T-helper 9 cell (primary cell): ENCODE results near the gene RCAN2.

Source experiments
- DNase-seq: peaks from one replicate; pipeline ENCODE4 v3.0.0-alpha.2; 2020

Gene RCAN2

DNA sequence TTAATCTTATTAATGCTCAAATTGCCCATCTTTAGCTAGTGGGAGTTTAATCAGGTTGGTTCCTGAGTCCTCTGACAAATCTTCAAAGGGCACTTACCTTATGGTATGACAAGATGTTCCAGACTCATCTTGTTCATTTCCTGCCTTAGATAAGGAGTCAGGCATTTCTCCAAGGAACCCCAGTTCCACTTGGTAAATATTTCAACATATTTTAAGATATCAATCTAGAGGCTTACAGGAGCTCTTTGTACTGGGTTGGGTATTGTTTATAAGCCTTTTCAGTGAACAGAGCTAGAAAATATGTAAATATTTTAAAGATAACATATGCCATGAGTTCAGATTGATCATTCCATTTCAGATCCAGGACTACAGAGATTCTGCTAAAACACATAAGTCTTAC is 159.8 kb downstream of the RCAN2 start:
- no peak for DNase-seq

- DNase-seq: no peak
These were observed 161.7 kb downstream of the RCAN2 start for GRCh38 chr6:46329568-46329967.

DNA sequence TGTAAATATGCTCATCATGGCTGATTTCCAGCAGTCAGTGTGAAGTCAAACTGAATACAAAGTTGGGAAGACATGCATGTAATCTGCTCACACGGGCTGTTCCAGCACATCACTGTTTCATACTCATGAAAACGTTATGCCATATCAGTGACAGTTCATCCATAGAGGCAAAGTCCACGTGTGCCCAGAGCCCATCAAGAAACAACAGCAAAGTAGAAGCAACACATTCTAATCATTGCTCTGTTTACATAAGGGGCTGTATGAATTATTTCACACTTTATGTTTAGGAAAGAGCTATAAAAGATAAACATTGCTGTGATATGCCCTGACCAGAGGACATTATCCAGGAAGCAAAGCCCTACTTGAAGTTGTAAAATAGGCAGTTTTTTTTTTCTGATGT is 163.5 kb downstream of the RCAN2 start:
- no peak for DNase-seq

DNA sequence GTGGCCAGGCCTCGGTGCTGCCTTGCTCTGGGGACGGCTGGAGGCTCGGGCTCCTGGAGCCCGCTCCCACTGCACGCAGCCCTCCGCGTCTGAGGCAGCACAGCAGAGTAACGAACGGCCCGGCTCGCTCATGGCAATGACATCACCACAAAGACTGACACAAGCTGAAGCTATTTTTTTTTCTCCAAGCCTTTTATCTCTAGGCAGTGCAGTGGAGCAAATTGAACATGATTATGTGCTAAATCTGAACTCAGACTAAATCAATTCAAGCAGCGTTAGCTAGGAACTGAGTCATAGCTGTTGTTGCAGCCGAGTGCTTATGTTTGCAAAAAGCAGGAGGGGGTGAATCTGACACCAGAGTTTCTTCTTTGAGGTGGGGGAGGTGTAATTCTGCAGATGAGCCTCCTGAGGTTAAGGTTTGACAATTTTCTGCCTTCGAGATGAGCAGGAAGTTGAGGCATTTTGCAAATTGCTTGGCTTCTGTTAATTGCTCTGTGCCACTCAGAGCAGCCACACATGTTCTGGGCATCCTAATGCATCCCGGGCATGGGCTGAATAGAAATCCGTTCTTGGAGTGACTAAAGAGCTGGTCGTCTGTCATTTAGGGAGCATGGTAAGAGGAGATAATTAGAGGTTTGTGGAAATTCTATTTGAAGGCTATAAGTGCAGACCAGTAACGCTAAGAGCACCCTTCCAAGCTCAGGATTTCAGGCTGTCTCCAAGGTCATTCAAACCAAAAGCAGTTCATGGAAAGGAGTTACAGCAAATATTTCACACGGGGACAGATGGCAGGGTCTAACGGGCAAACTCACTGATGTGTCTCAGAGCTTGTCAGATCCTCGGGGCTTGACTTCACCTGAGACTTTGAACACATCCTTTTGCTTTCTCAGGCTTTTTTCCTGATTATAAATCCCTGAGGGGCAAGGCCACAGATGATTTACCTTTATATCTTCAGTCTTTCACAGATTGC is 165.4 kb downstream of the RCAN2 start:
- DNase-seq: no peak

- no peak for DNase-seq
These were observed 166.5 kb downstream of the RCAN2 start for GRCh38 chr6:46324706-46325105.

GRCh38 chr6:46323966-46324622 is 167.2 kb downstream of the RCAN2 start:
- no peak for DNase-seq

DNA sequence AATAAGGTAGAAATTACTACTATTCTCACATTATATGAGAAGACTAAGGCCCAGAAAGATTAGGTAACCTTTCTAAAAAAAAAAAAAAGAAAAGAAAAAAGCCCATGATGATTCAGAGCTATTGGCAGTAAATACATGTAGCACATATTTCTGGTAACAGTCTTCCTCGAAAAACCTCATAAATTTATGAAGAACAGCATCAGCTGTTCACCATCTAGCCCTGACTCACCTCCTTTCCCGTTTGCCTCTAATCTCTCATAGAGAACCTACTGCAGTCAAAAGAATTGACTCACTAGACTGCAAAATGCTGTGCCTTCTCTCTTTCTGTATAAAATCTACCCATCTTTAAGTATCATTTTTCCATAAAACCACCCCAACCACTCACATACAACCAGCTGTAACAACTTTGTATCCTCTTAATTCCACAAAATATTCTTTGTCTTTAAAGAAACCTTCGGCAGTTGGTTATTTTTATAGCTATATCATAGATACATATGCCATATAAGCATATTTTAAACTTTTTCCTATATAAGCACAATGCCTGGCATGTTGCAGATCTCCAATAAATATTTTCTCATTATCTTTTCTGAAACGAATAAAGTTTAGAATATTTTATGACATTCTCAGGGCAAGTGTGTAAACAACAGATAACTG is 167.8 kb downstream of the RCAN2 start:
- no peak for DNase-seq

DNA sequence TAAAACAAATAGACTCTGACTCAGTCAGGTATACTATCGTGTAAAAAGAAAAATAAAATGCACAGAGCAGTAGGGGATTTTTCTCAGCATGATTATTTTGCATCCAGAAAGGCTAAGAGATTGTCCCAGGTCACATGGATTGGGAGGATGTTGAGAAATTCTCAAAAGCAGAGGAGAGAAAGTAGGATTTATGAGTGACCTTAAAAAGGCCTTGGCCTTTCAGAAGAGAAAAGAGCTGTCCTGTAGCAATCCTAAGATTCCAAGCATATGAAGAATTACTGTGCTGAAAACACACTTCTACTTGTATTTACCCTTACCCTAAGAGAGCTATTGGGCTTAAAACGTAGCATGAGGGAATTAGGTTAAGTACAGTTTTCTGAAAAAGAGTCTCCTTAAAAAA is 170.7 kb downstream of the RCAN2 start:
- no peak for DNase-seq

- DNase-seq: no peak
These were observed 175.7 kb downstream of the RCAN2 start for GRCh38 chr6:46315589-46315988.

DNA sequence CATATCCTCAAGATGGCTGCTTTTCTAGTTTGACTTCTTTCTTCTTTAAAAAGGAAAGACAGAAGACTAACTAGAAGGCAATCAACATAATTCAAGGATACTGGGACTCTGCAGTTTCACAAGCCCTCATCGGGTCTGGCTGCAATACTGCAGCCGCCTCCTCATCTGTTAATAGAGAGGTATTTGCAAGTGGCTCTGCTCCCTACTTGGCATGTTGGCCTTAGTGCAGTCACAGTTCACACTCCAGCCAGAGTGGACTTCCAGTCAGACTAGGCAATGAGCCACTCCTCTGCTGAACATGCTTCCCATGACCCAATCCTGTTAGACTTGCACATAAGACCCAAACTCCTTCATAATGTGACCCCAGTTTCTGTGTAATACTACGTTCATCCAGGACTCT is 178.6 kb downstream of the RCAN2 start:
- no peak for DNase-seq

DNA sequence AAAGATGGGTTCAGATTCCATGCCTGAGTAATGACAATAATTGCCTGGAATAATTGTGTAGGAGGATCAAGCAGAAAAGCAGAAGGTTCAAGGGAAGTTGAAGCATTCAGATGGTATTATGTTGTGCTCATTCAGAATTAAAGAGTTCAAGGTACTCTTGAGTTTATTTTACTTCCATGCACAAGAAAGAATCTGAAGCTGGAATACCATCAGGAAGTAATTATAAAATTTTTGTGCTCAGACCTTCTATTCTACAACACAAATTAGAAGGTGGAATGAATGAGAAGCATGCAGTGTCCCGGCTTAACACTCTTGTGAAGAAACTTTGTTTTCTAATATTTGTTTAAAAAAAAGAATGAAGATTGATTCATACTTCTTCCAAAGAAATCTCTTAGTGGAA is 181.1 kb downstream of the RCAN2 start:
- DNase-seq: no peak

GRCh38 chr6:46306431-46306830 is 184.8 kb downstream of the RCAN2 start:
- DNase-seq: no peak

- no peak for DNase-seq
These were observed 185.4 kb downstream of the RCAN2 start for GRCh38 chr6:46305833-46306232.

- no peak for DNase-seq
These were observed 186.0 kb downstream of the RCAN2 start for GRCh38 chr6:46305236-46305635.

DNA sequence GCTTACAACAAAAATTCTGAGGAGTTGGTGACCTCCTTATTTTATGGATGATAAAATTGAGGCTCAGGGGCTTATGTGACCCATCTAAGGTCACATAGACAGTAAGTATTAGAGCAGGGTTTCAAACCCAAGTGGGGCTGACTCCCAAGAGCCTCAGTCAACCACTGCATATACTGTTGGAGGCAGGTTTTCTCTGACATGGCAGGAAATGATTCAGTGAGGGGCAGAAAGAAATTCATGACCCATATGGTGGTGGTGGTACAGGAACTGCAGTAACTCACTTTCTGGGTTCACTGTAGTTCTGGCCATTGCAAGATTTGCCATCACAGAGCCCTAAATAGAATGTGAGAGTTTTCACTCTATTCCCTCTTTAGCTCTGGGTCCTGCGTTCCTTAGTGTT is 188.4 kb downstream of the RCAN2 start:
- no peak for DNase-seq

DNA sequence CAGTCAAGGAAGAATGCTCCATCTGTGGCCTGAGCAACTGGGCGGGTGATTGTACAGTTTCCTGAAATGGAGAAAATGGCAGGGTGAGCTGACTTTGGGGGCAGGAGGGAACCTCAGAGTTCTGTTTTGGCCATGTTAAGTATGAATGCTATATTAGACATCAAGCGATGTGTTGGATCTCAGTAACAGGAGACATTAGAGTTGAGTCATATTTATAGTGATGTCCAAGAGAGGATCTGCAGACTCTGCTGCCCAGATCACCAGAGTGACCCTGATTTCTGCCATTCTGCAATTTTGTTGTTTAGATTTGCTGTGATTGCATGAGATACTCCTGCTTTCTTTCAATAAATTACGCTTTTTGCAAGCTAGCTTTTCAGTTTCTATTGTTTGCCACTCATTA is 189.1 kb downstream of the RCAN2 start:
- no peak for DNase-seq

DNA sequence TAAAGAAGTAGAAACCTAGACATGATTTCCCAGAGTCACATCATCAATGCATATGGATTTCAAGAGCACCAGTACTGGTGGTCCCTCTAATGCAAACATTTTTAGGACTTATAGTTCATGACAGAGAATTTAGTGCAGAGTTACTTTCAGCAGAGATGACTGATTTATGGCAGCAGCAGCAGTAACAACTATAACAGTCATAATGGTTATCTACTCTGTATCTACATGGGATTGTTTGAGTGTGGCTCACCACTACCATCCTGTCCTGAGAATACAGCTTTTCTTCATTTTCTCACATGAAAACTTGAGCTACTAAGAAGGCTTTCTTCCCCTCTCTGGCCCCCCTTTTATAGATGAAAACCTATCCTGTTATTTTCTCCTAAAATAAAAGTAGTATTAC is 192.0 kb downstream of the RCAN2 start:
- DNase-seq: no peak

- no peak for DNase-seq
These were observed 194.7 kb downstream of the RCAN2 start for GRCh38 chr6:46296586-46296985.

DNA sequence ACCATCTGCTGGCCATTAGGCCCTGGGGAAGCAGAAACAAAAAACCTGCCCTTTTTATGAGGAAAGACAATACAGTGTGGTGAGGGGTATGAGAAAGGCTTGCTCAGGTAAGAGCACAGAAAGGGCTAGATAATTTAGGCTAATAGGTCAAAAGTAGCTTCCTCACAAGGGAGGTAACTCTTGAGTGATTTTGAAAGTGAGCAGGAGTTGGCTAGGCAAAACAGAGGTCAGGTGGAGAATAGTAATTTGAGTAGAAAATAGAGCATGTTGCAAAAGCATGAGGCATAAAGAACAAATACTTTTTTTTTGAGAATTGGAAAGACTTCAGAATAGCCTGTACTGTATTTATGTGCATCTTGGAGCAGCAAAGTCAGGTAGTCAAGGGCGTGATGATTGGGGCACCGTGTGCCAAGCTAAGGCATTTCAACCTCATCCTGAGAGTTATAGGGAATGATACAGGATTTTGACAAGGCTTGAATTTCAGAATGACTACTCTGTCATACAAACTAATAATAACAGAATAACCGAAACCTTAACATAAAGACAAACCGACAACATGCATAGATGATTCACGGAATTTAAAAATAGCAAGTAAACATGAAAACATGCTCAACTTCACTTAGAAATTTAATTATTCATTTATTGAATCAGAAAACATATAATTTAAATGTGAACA is 197.5 kb downstream of the RCAN2 start:
- no peak for DNase-seq

GRCh38 chr6:46291880-46292279 is 199.4 kb downstream of the RCAN2 start:
- no peak for DNase-seq

- no peak for DNase-seq
These were observed 200.0 kb downstream of the RCAN2 start for GRCh38 chr6:46291275-46291633.

DNA sequence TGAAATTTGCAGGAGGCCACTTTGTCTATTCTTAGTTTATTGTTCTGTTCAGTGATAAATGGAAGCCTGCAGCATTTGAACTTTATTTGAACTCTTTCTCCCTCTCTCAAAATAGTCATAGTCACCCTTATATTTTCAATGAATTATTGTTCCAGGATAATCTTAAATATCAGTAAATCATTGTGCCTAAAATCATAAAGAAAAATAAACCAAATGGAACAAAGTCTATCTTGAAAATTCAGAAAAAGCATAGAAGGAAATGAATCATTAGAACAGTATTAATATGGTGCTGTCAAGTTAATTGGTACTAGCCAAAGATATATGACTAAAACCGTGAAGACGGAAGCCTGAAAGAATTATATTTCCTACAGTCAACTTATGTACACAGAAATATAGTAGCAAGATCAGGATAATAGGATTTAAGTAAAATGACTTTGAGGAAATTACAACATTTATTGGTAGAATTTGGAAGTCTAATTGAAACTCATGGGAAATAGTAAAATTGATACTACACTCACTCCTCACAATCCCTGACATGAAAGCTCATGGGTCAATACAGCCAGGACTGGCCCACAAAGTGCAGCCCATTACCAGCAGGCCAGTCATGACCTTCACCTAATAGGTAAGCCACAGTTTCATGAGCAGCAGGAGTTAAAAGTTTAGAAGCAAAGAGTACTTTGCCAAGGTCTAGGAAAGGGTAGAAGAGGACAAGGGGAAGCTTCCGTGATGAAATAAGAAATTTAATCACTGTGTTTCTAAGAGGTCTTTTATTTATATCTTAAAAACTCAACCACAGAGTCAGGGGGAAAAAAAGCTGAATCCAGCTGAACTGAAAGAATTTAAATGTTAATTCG is 200.6 kb downstream of the RCAN2 start:
- DNase-seq: no peak
